ENCODE data around the gene KRT40. TPM values are rescaled to one million over a fixed set of nuclear protein-coding genes. Genes with fewer than 3 reads are reported as not detected.

Gene KRT40
- total and polyA plus RNA-seq, 2 donors (not counting 1 experiment from before 2014, with no cell fraction given) = not detected

DNA sequence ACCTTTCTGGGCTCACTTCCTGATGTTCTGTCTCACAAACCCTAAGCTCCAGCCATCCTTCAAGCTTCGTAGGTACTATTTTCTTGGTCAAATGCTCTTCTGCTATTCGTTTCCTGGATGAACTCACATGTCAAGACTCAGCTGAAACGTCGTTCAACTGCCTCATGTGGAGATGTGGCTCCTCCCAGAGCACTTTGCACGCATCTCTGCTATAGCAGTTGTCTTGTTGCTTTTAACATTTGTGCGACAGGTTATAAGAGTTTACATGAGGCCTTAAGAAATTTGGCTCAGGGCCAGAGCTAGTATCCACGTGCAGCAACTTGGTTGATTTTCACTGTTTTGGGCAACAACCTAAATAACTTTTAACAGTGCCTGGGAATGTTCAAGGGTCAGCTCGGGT, 2.8 kb upstream of the KRT40 start:
- Histone ChIP-seq H3K4me2 (replicated peaks; ENCODE audit: low read depth, low read length, poor library complexity, severe bottlenecking) (no peak overlapping the region), H2AFZ (ENCODE audit: insufficient read depth, low read depth, low read length, poor library complexity, severe bottlenecking) (no peak overlapping the region), H3K4me3 (ENCODE audit: control extremely low read depth in 1 of 5, extremely low read depth in 1 of 5, insufficient read depth in 1 of 5, low read depth in 2 of 5, low read length in 4 of 5) (no peak overlapping the region), H3K27ac (ENCODE audit: low read length in 2 of 2) (no peak overlapping the region), H3K4me1 (ENCODE audit: control insufficient read depth in 2 of 2, insufficient read depth in 2 of 2, low read length in 2 of 2) (no peaks in the 10 kb centered on the region), H3K9ac (ENCODE audit: low read length) (no peak overlapping the region), H3K27me3 (replicated peaks in 1 of 4; ENCODE audit: control extremely low read depth in 1 of 4, control insufficient read depth in 3 of 4, insufficient read depth in 4 of 4, low read length in 3 of 4) (peaks cover 0 to 14% (median 6%) of the 10 kb centered on the region in 4 experiments), H3K9me3 (ENCODE audit: control extremely low read depth in 1 of 3, control insufficient read depth in 2 of 3, insufficient read depth in 1 of 3, low read length in 2 of 3) (peaks cover 0 to 3% (median 0%) of the 10 kb centered on the region in 3 donors), H3K79me2 (ENCODE audit: control insufficient read depth, insufficient read depth, low read length) (no peaks in the 10 kb centered on the region), H4K20me1 (ENCODE audit: control insufficient read depth, insufficient read depth, low read length, poor library complexity, severe bottlenecking) (no peaks in the 10 kb centered on the region), H3K36me3 (replicated peaks in 1 of 2; ENCODE audit: control extremely low read depth in 1 of 2, control insufficient read depth in 1 of 2, extremely low read depth in 1 of 2, insufficient read depth in 2 of 2, low read length in 1 of 2) (no peaks in the 10 kb centered on the region)
- ChIA-PET POLR2A (no interaction called here), CTCF (no interaction called here)
- Mint-ChIP-seq H3K27me3 (peaks cover 45% of the 10 kb centered on the region), H3K4me1 (no peaks in the 10 kb centered on the region), H3K9me3 (ENCODE audit: insufficient read depth) (no peaks in the 10 kb centered on the region), H3K4me3 (no peak overlapping the region), H3K27ac (no peak overlapping the region)
- WGBS (ENCODE audit: insufficient coverage) = 86% methylated on average over 7 of the region's 8 CpGs
- intact Hi-C loops (cut with micrococcal nuclease) = no loop called here
- DNase-seq (no peak), ATAC-seq (ENCODE audit: low read depth) (no peak)
- TF ChIP-seq, protein P1, sequence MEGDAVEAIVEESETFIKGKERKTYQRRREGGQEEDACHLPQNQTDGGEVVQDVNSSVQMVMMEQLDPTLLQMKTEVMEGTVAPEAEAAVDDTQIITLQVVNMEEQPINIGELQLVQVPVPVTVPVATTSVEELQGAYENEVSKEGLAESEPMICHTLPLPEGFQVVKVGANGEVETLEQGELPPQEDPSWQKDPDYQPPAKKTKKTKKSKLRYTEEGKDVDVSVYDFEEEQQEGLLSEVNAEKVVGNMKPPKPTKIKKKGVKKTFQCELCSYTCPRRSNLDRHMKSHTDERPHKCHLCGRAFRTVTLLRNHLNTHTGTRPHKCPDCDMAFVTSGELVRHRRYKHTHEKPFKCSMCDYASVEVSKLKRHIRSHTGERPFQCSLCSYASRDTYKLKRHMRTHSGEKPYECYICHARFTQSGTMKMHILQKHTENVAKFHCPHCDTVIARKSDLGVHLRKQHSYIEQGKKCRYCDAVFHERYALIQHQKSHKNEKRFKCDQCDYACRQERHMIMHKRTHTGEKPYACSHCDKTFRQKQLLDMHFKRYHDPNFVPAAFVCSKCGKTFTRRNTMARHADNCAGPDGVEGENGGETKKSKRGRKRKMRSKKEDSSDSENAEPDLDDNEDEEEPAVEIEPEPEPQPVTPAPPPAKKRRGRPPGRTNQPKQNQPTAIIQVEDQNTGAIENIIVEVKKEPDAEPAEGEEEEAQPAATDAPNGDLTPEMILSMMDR (IDR thresholded peaks at IDR 0.05) = no peak
- no peak for TF ChIP-seq EZH2 (IDR thresholded peaks at IDR 0.05; ENCODE audit: borderline replicate concordance, insufficient read depth, low read depth, low read length, poor library complexity, severe bottlenecking)

DNA sequence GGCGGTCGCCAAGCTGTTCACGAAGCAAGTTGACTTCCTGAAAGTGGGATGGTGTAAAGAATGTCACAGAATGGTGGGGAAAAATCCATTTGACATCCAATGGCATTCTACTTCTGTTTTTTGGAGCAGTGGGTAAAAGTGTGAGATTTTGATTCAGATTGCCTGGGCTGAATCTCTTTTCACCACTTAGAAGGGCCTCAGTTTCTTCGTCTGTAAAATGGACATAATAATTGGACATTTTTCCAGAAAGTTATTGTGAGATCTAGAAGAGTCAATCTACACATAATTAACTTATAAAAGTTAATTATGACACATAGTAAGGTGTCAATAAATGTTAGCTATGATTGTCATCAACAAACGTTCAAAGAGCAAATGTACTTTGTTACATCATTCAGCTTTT, 3.0 kb downstream of the KRT40 start:
- CTCF ChIA-PET = interaction anchor here (0.6 kb wide), 1 partner anchor 570 kb away, joined by 4 read pairs; no protein-coding TSS in a partner anchor
- H3K9me3 ChIP-seq (ENCODE audit: control extremely low read depth in 1 of 3, control insufficient read depth in 2 of 3, insufficient read depth in 1 of 3, low read length in 2 of 3) = peaks cover 0 to 3% (median 0%) of the 10 kb centered on the region in 3 donors
- intact Hi-C loops (cut with micrococcal nuclease) = no loop called here
- H3K27ac Mint-ChIP-seq = no peak overlapping the region
- no peak overlapping the region for H3K4me3 Mint-ChIP-seq
- H4K20me1 ChIP-seq (ENCODE audit: control insufficient read depth, insufficient read depth, low read length, poor library complexity, severe bottlenecking) = no peaks in the 10 kb centered on the region
- no peak overlapping the region for H3K27ac ChIP-seq (ENCODE audit: low read length in 2 of 2)
- no peaks in the 10 kb centered on the region for H3K9me3 Mint-ChIP-seq (ENCODE audit: insufficient read depth)
- H2AFZ ChIP-seq (ENCODE audit: insufficient read depth, low read depth, low read length, poor library complexity, severe bottlenecking) = no peak overlapping the region
- no peaks in the 10 kb centered on the region for H3K36me3 ChIP-seq (replicated peaks in 1 of 2; ENCODE audit: control extremely low read depth in 1 of 2, control insufficient read depth in 1 of 2, extremely low read depth in 1 of 2, insufficient read depth in 2 of 2, low read length in 1 of 2)
- no peaks in the 10 kb centered on the region for H3K4me1 Mint-ChIP-seq
- no peak for ATAC-seq (ENCODE audit: low read depth)
- no peak overlapping the region for H3K4me3 ChIP-seq (ENCODE audit: control extremely low read depth in 1 of 5, extremely low read depth in 1 of 5, insufficient read depth in 1 of 5, low read depth in 2 of 5, low read length in 4 of 5)
- H3K9ac ChIP-seq (ENCODE audit: low read length) = no peak overlapping the region
- H3K27me3 ChIP-seq (replicated peaks in 1 of 4; ENCODE audit: control extremely low read depth in 1 of 4, control insufficient read depth in 3 of 4, insufficient read depth in 4 of 4, low read length in 3 of 4) = peaks cover 0 to 27% (median 12%) of the 10 kb centered on the region in 4 experiments
- H3K4me1 ChIP-seq (ENCODE audit: control insufficient read depth in 2 of 2, insufficient read depth in 2 of 2, low read length in 2 of 2) = no peaks in the 10 kb centered on the region
- no peak for DNase-seq
- peaks cover 36% of the 10 kb centered on the region for H3K27me3 Mint-ChIP-seq
- WGBS (ENCODE audit: insufficient coverage) = 85% methylated on average over 3 of the region's 5 CpGs
- POLR2A ChIA-PET = no interaction called here
- no peaks in the 10 kb centered on the region for H3K79me2 ChIP-seq (ENCODE audit: control insufficient read depth, insufficient read depth, low read length)
- H3K4me2 ChIP-seq (replicated peaks; ENCODE audit: low read depth, low read length, poor library complexity, severe bottlenecking) = no peak overlapping the region
- TF ChIP-seq, protein P1 (IDR thresholded peaks at IDR 0.05) = no peak
- TF ChIP-seq EZH2 (IDR thresholded peaks at IDR 0.05; ENCODE audit: borderline replicate concordance, insufficient read depth, low read depth, low read length, poor library complexity, severe bottlenecking) = no peak
